ENCODE results near the gene CLMP.

CLMP gene

DNA sequence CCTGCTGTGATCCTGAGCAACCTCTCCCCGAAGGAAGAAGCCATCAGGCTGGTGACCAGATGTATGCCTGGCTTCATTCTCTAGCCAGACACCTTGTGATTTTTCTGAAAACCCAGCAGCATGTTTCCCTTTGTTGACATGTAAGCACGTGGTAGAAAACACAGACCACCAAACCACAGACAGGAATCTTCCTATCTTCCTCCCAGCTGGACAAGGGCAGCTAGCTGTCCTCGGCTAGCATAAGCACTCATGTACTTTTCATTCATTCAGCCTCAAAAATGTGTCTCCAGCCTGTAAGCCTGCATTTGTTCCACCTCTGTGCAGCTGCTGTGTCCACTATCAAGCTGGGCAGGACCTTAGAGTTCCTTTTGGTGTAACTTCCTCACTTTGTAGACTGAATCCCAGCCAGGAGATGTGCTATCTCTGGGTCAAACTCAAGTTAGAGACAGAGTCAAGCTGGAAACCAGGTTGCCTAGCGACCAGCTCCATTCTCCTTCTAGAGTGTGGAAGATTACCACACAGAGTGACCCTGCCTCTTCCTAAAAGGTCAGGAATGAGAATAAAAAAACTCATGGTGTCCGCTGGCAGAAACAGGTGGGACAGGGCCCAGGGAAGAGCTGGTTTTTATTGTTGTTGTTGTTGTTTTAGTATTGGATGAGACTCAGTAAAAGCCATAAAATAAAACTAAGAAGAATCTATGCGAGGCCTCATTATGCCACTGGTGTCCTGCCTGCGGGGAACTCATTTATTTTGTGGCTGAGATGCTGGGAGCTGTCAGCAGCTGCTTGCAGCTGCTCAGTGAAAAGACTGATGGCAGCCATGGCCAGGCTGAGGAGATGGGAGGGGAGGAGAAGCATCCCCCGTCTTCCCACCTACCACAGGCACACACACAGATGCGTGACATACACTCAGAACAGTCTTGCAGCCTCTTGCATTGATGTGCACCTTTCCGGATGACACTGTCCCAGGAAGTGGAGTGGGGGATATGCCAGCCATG is 7.4 kb upstream of the CLMP start:
- no peak for TF ChIP-seq CTCF (IDR thresholded peaks at IDR 0.05)
- Histone ChIP-seq H3K36me3 (no peaks in the 10 kb centered on the region), H3K9me3 (no peaks in the 10 kb centered on the region), H3K27ac (no peak overlapping the region), H3K27me3 (peaks cover 0 to 28% of the 10 kb centered on the region in 2 donors), H3K4me3 (no peak overlapping the region), H3K4me1 (no peaks in the 10 kb centered on the region)
- DNase-seq, result no peak
- intact Hi-C loops (cut with DNase I; ENCODE audit: low total_unique reads), result no loop called here

- peaks cover 0 to 46% of the 10 kb centered on the region in 2 donors for H3K27me3 ChIP-seq
- no peak for TF ChIP-seq CTCF (IDR thresholded peaks at IDR 0.05)
- DNase-seq, result no peak
These were observed 5.2 kb upstream of the CLMP start for GRCh38 chr11:123200264-123200663.

DNA sequence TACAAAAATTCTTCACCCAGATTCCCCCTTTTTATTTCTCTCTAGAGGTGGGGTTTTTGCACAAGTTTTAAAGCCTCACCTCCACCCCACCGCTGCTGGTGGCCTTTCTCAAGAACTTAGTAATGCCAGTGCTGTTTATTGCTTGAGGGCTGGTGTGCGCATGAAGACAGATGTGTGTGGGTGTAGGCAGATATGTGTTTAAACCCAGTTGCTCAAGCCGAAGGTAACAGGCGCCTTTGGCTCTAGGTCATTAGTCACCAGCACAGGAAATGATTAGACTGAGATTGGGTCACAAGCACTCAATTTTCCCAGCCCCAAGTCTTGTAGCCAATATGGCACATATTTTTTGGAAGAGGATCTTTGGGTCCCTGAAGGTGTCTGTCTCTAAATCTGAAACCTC is 2.7 kb upstream of the CLMP start:
- TF ChIP-seq CTCF (IDR thresholded peaks at IDR 0.05), result no peak
- Histone ChIP-seq H3K4me3 (no peak overlapping the region), H3K9me3 (no peaks in the 10 kb centered on the region), H3K27ac (no peak overlapping the region), H3K4me1 (peaks cover 0 to 21% (median 15%) of the 10 kb centered on the region in 4 donors), H3K27me3 (peaks cover 0 to 62% of the 10 kb centered on the region in 2 donors), H3K36me3 (no peaks in the 10 kb centered on the region)
- intact Hi-C loops (cut with DNase I; ENCODE audit: low total_unique reads), result no loop called here
- DNase-seq, result no peak

More at GRCh38 chr11:123200264-123200663, 5.2 kb upstream of the CLMP start:
- no peak overlapping the region for H3K27ac ChIP-seq
- peaks cover 0 to 13% (median 11%) of the 10 kb centered on the region in 4 donors for H3K4me1 ChIP-seq
- no peaks in the 10 kb centered on the region for H3K9me3 ChIP-seq
- no peak overlapping the region for H3K4me3 ChIP-seq
- intact Hi-C loops (cut with DNase I; ENCODE audit: low total_unique reads), result no loop called here
- no peaks in the 10 kb centered on the region for H3K36me3 ChIP-seq

GRCh38 chr11:123196060-123196714 is 1.1 kb upstream of the CLMP start:
- H3K4me3 ChIP-seq, result peak overlapping the region; percentile 48 to 54
- peaks cover 0 to 21% (median 15%) of the 10 kb centered on the region in 4 donors for H3K4me1 ChIP-seq
- DNase-seq, result no peak
- H3K9me3 ChIP-seq, result no peaks in the 10 kb centered on the region
- no peak for TF ChIP-seq CTCF (IDR thresholded peaks at IDR 0.05)
- no peaks in the 10 kb centered on the region for H3K36me3 ChIP-seq
- intact Hi-C loops (cut with DNase I; ENCODE audit: low total_unique reads), result no loop called here
- H3K27ac ChIP-seq, result peak overlapping the region; percentile 49 to 58
- H3K27me3 ChIP-seq, result peaks cover 0 to 59% of the 10 kb centered on the region in 2 donors

GRCh38 chr11:123194337-123195187 is 486 bp downstream of the CLMP start:
- TF ChIP-seq CTCF (IDR thresholded peaks at IDR 0.05), result no peak
- Histone ChIP-seq H3K4me1 (peaks cover 0 to 21% (median 15%) of the 10 kb centered on the region in 4 donors), H3K27me3 (peaks cover 0 to 59% of the 10 kb centered on the region in 2 donors), H3K27ac (peak overlapping the region; percentile 49 to 58), H3K9me3 (no peaks in the 10 kb centered on the region), H3K36me3 (no peaks in the 10 kb centered on the region), H3K4me3 (peak overlapping the region; percentile 48 to 54)
- intact Hi-C loops (cut with DNase I; ENCODE audit: low total_unique reads), result no loop called here
- peak in 1 of 2 donors; percentile 67 for DNase-seq
